Skin epidermis (tissue), 12 donors: Measurements from ENCODE around the gene GIT2.
"Not testable (repeated sequence)": the region's sequence is repeated elsewhere in the genome, so short reads cannot be mapped to it uniquely, and the experiment has no call there.

Experiments used
- H3K27ac ChIP-seq, 21 experiments: fragments of 200-600 bp; sonication (generic) in 11 of 21; one replicate each; pipeline ENCODE4 v1.5.0; 2020; ENCODE audit warnings: mild to moderate bottlenecking in 3 of 21, inconsistent platforms in 2 of 21, moderate library complexity in 2 of 21
- H3K4me3 ChIP-seq, 7 experiments: fragments of 200-600 bp; sonication (generic) in 2 of 7; one replicate each; pipeline ENCODE4 v1.5.0; 2020; ENCODE audit warnings: inconsistent platforms in 2 of 7, mild to moderate bottlenecking in 2 of 7, moderate library complexity in 1 of 7

GIT2 gene

DNA sequence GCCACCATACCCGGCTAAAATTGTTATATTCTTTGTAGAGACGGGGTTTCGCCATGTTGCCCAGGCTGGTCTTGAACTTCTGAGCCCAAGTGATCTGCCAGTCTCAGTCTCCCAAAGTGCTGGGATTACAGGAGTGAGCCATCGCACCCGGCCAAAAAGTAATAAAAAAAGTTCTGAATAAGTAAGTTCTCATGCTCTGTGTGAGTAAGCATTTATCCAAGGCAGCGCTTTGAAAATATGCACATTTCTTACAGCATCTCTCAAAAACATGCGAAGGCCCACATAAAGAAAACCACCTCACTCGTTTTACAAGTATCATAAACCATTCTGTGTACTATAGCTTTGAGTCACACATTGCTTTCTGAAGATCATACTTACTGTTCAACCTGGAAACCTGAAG lies 8.6 kb downstream of the GIT2 start:
- H3K4me3 ChIP-seq = no peak overlapping the region
- H3K27ac ChIP-seq = no peak overlapping the region

DNA sequence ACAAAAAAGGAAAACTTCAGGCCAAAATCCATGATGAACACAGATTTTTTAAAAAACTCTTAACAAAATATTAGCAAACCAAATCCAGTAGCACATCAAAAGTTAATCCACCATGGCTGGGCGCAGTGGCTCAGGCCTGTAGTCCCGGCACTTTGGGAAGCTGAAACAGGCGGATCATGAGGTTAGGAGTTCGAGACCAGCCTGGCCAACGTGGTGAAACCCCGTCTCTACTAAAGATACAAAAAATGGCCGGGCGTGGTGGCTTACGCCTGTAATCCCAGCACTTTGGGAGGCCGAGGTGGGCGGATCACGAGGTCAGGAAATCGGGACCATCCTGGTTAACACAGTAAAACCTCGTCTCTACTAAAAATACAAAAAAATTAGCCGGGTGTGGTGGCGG lies 9.9 kb downstream of the GIT2 start:
- not testable (repeated sequence) for H3K27ac ChIP-seq

DNA sequence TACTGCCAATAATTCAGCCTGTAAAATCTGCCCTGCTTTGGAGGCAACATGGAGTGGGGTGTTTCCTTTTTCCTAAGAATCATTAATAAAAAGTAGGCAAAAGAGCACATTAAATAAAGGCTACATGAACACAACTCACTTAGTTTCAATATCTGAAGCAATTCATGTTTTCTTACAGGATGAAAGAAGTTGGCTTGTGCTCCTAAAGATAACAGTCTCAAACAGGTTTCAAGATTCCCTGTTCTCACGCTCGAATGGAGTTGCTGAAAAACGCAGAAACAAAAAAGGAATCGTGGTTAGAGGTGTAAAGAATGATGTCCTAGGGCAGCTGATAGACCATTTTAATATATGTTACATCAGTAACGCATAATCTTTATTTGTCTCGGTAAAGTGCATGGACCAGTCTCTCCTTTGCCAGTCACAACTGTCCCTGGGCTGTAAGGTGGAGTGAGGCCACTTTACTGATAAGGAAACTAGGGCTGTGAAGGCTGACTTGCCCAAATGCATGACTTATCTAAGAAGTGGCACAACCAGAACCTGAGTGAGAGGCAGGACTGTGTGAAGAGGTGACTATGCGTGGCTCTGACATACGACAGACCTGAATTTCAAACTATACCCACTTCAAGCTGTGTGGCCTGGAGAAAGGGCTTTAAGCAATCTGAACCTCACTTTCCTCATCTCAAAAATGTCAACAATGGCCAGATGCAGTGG lies 12.6 kb downstream of the GIT2 start:
- peak overlapping the region in 3 of 21 experiments; percentile 38 to 59 (median 40) for H3K27ac ChIP-seq

More for the DNA sequence above, 9.9 kb downstream of the GIT2 start:
- H3K4me3 ChIP-seq = not testable (repeated sequence)

DNA sequence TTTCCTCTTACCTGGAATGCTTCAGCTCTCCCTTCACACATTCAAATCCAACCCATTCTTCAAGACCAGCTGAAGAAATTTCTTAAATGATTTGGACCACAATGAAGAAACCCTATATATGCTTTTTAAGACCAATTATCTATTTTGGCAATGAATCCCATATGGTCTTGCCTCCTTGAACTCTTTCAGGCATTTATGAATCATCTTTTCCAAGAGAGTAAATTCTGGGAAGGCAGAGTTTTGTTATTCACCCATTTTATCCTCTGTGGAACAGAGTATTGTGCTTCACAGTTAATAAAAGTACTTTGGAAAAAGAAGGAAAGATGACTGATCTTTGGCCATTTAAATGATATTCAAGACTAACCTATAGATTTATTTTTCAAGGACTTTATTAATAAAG lies 14.0 kb downstream of the GIT2 start:
- Histone ChIP-seq H3K4me3 (no peak overlapping the region), H3K27ac (peak overlapping the region in 5 of 21 experiments; percentile 40 to 60 (median 46))

More for the DNA sequence above, 12.6 kb downstream of the GIT2 start:
- H3K4me3 ChIP-seq = no peak overlapping the region

DNA sequence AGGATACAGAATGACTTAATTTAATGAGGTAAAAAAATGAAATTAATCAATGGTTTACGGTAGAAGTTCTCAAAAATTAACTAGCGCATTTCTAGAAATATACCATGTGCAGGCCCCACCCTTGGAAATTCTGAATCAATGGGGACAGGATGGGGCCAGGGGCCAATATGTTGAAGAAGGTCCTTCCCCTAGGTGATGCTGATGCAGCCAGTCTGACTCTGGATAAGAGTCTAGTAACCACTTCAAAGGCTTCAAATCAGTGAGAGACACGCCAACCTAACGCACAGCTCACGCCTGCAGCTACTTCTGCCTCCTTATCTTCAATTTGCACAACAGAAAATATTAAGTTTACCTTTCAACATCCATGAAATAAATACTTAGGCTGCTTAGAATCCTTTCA lies 14.9 kb downstream of the GIT2 start:
- peak overlapping the region in 3 of 21 experiments; percentile 15 to 41 (median 18) for H3K27ac ChIP-seq
- no peak overlapping the region for H3K4me3 ChIP-seq

DNA sequence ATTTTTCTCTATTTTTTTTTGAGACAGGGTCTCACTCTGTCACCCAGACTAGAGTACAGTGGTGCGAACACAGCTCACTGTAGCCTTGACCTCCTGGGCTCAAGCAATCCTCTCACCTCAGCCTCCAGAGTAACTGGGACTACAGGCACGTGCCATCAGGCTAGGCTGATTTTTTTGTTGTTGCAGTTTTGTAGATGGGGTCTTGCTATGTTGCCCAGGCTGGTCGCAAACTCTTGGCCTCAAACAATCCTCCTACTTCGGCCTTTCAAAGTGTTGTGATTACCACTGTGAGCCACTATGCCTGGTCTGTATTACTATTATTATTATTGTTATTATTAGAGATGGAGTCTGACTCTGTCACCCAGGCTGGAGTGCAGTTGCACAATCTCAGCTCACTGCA lies 23.3 kb downstream of the GIT2 start:
- H3K4me3 ChIP-seq = no peak overlapping the region
- H3K27ac ChIP-seq = no peak overlapping the region

DNA sequence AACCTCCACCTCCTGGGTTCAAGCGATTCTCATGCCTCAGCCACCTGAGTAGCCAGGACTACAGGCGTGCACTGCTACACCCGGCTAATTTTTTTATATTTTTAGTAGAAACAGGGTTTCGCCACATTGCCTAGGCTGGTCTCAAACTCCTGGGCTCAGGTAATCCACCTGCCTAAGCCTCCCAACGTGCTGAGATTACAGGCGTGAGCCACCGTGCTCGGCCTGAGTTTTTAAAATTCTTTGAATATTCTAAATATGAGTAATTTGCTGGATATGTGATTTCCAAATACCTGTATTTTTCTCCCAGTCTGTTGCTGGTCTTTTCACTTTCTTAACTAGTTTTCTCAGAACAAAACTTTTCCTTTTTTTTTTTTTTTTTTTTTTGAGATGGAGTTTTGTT lies 27.4 kb downstream of the GIT2 start:
- H3K27ac ChIP-seq = peak overlapping the region in 2 of 21 experiments; percentile 13 to 73

DNA sequence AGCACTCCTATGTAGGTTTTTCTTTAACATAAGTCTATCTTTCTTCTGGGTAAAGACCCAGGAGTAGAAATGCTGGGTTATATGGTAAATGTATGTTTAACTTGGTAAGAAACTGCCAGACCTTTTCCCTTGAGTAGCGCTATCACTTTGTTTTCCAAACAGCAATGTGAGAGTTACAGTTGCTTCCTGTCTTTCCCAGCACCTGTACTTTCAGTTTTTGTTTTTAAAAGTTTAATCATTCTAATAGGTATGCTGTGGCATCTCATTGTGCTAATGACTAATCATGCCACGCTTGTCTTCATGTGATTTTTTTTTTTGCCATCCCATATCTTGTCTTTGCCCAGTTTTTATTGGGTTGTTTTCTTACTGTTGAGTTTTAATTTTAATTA lies 28.1 kb downstream of the GIT2 start:
- Histone ChIP-seq H3K27ac (peak overlapping the region in 5 of 21 experiments; percentile 8 to 73 (median 28)), H3K4me3 (no peak overlapping the region)

More for the DNA sequence above, 27.4 kb downstream of the GIT2 start:
- H3K4me3 ChIP-seq = no peak overlapping the region

DNA sequence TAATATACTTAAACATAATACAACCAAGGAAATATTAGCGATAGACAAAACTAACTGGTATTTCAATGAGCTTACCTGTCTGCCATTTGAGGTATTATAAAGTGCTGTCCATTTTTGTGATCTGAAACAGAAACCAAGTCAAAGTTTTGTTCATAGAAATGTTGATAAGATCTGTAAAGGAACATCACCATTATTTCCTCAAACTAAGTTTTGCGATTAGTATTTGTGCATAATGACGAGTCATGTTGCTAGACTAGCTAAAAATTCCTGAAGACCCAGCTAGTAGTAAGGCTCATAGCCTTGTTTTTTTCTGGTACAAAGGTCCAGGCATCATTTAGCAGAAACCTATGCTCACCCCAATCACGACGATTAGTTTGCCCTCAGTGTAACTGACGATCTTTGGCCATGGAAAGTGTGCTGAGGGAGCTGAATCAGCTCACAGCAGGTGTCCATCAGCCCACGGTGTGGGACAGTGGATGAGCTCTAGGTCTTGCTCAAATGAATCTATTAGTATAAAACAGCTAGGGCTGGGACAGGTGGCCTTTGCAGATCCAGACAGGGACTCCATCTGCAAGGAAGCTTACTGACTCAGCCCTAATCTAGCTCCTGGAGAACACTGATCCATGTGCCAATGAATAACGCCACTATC lies 28.7 kb downstream of the GIT2 start:
- peak overlapping the region in 5 of 21 experiments; percentile 8 to 73 (median 28) for H3K27ac ChIP-seq
- H3K4me3 ChIP-seq = no peak overlapping the region

DNA sequence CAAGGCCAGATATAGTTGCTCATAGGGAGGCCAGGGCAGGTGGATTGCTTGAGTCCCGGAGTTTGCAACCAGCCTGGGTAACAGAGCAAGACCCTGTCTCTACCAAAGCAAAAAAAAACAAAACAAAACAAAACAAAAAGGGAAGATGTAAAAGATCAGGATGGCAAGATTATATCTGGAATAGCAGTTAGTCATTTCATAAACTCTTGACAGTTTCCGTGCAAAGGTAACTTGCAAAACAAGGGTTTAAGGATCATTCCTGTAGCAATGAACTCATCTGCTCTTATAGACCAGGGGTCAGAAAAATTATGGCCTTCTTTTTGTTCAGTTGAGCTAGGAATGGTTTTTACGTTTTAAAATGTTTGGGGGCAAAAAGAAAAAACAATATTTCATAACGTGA lies 29.6 kb downstream of the GIT2 start:
- Histone ChIP-seq H3K27ac (no peak overlapping the region), H3K4me3 (no peak overlapping the region)

DNA sequence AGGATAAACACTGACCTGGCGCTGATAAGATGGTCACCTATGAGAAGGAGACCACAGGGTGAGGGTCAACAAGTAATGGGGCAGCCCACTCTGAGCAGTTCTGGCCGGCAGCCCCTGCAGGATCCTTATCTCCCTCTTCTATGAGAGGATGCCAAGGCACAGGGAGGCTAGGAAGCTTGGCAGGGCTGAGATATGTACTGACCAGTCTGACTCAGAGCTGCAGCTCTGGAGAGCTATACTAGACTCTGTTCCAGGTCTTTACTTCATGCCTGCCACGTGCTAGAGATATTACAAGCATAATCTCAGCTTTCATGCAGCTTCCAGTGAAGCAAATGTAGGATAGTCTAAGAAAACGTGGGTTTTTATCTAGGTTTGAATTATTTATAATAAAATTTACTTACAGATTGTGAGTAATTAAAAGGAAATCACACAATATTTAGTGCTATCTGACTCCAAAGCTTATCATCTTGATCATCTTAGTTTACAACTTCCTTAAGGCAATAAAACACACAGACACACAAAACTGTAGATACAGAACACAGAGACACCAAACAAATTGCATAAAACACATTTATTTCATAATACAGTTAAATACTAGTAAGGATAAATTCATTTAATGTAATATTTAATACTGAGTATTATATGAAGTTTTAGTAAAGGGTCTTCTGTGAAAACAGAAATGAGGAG lies 32.3 kb downstream of the GIT2 start:
- no peak overlapping the region for H3K27ac ChIP-seq
- no peak overlapping the region for H3K4me3 ChIP-seq

DNA sequence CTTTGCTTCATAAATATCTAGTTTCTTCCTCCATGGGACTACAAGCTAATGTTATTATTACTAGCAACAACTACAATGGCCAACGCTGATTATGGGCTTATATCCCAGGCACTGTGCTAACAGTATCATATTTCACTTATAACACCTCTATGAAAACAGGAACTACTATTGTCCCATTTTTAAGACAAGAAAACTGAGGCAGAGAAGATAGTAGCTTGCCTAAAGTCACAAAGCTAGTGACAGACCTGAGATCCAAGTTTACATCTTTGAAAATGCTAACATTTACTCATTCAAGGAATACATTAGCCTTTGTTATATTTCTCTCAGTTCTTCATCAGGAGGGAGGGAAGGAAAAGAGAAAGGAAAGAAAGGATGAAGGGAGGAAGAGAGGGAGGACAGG lies 32.8 kb downstream of the GIT2 start:
- H3K4me3 ChIP-seq = no peak overlapping the region
- H3K27ac ChIP-seq = no peak overlapping the region

DNA sequence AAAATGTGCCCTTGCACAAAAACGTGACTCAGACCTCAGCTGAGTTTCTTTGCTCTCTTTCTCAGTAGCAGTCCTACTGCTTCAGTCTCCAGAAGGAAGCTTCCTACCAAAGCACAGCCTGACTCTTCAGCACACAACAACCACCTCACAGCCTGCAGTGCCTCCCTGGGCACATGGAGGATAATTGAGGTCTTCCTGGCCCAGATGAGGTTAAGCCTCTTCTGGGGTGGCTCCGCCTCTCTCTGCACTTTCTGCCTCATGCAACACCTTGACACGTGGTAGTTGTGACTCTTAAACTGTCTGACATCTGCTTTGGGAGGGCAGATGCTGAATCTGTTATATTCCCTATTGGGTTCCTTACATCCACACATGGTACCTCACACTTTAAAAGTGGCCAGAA lies 33.8 kb downstream of the GIT2 start:
- Histone ChIP-seq H3K27ac (no peak overlapping the region), H3K4me3 (no peak overlapping the region)

DNA sequence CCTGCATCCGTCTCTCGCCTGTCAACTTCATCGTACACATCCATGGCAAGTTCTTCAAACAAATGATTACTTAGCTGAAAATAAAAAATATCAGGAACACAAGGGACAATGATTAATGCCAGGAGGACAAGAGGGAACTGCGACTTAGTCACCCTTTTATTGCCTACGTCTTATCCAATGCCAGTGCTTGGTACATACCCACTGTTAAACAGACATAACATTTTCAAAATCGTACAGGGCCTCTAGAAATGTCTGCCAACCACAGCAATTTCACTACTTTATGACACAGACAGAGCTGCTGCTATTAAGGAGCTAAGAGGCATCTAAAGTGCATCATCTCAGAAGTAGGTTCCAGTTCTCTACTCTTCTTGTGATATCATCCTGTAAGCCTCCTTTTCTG lies 34.6 kb downstream of the GIT2 start:
- Histone ChIP-seq H3K27ac (no peak overlapping the region), H3K4me3 (no peak overlapping the region)

DNA sequence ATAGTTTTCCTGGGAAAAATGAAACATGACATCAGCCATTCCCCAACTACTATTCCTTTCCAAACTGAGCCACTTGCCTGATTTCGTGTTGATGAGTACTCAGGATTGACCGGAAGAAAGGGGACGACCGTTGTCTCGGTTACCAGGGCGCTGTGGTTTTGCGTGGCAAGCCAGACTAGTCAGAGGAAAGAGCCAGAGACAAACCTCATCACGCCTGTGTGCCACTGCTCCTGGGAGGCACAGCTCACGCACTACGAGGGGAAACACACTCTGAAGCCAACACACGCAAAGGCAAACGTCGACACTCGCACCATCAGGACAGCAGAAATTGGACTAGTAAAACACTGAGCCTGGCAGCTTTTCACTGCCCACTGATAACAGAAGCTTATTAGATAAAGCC lies 35.0 kb downstream of the GIT2 start:
- Histone ChIP-seq H3K27ac (no peak overlapping the region), H3K4me3 (no peak overlapping the region)

DNA sequence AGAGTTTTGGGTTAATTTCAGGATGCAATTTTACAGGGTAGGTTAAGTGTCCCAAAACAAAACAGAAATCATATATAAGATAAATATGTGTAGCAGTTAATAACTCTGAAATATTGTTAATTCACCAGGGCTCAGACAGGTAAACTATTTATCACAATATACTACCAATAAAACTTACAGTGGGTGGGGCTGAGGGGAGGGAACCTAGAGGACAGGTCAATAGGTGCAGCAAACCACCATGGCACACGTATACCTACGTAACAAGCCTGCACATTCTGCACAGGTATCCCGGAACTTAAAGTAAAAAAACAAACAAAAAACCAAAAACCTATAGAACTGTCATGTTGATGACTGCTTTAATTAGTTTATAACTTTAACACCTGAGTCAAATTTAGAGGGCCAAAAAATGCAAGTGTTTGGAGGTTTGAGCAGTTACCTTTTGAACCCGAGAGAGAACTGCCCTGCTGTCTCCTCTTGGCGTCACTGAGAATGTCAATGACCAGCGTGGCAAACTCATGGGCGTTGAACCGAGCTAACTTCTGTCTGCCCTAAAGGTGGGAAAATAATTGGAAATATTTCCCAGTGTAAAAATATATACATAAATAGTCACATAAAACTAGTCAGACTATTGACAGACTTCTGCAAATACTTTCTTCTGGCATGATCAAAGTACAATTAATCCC lies 36.6 kb downstream of the GIT2 start:
- Histone ChIP-seq H3K27ac (no peak overlapping the region), H3K4me3 (no peak overlapping the region)

DNA sequence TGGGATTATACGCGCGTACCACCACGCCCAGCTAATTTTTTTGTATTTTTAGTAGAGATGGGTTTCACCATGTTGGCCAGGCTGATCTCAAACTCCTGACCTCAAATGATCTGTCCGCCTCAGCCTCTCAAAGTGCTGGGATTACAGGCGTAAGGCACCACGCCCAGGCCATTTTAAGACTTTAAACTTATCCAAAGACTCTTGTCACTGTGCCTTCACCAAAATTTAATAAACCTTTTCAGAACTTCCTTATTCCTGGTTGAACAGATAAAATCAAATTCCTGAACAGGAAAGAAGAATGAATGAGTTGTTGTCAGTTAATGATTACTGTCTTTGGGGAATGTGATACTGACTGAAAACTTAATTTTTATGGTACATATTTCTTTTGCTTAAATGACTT lies 37.8 kb downstream of the GIT2 start:
- Histone ChIP-seq H3K4me3 (no peak overlapping the region), H3K27ac (no peak overlapping the region)

DNA sequence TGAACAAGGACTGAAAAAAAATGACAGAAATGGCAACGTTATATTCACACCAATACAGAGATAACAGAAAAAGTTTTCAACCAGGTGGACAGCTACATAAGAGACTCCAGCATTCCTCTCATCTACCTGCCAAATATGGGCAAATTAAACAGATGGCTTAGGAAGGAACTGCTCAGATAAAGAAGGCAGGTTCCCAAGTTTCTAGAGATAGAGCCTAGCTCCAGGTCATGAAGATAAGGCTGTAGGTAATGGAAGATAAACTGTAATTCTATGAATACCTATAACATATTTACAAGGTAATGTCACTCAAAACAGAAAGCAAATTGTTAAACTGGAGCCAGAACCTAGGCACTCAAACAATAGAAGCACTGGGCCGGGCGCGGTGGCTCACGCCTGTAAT lies 42.5 kb downstream of the GIT2 start:
- Histone ChIP-seq H3K27ac (no peak overlapping the region), H3K4me3 (no peak overlapping the region)

DNA sequence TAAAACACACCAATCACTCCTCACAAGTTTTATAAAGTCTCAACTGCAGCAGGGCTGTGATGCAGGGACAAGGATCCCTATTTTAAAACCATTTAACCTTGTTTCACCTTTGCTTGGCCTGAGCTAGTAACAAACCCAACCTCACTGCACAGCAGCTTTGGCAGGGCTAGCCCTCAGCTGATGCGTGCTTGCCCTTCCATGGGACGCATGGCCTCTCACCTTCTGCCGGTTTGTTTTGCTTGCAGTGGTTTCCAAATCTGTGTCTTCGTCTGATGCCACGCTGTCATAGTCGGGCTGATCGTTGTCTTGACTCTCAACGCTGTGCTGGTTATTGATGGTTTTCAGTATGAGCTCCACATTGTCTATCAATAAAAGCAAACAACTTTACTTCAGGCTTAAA lies 43.3 kb downstream of the GIT2 start:
- no peak overlapping the region for H3K27ac ChIP-seq
- no peak overlapping the region for H3K4me3 ChIP-seq

DNA sequence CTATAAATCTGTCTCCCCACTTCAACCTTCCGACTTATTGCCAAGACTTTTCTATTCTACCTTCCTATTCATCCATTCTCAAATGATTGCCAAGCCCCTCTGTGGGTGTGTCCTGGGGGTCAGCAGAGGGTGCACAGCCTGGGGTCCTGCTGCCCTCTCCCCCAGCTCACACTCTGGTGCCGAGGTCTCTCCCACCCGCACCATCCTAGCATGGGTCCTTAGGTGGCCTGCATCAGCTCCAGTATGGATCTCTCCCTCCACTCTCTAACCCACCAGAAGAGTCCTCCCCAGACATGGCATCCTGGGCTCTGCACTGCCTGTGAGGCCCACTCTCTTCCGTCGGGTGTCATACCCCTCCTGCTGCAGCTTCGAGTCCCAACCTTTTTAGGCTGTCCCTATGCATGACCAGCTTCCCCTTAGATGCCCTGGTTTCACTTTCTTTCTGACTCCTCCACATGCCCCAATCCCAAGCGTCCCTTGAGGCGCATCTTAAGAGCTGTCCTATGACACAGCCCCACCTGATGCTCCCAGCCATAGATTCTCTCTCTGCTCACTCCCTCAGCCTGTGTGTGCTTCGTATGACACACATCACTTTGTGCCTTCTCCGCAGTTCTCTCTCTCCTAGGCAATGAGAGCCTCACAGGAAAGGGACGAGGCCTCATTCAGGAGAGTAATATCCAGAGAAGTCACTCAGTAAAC lies 43.9 kb downstream of the GIT2 start:
- Histone ChIP-seq H3K27ac (peak overlapping the region in 2 of 21 experiments; percentile 4 to 14), H3K4me3 (no peak overlapping the region)
